HG03575 (cell line): ENCODE data around the gene CTBP1.

Experiments used
- ATAC-seq: cut with Tn5 transposase; IDR thresholded peaks from one replicate; pipeline ENCODE4 v1.9.1; 2021; ENCODE audit not compliant: unreplicated experiment, insufficient number of reproducible peaks, low FRiP score; ENCODE audit errors: extremely low read depth

The CTBP1 gene

DNA sequence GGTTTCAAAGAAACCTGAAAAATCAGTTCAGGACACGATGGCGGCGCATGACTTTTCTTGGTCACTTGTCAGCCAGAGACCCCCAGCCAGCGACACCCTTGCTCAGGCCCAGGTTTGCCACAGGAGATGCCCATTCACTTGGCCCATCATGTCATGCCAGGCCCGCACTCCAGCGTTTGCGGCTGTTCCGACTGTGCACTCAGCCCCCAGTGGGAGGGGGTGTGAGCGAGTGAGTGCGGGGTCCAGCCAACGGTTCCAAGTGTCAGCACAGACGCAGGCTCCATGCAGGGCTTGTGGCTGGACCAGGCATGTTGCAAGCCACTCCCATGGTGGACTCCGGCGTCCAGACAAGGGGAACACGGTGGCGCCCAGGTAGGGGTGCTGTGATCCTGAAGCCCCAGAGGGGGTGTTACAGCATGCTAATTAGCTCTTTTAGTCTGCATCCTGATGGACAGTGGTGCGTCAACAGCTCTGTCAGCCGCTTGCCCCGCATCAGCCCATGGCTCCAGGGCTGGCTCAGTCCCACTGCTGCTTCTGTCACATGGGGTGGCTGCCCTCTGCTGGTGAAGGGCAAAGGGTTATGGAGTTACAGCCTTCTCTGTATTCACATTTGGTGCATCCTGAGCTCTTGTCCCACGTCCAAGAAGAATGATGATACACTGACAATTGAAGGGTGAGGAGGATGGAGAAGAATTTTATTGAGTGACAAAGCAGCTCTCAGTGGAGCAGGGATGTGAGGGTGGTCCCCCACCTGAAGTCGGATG, 37.0 kb upstream of the CTBP1 start:
- no peak for ATAC-seq

DNA sequence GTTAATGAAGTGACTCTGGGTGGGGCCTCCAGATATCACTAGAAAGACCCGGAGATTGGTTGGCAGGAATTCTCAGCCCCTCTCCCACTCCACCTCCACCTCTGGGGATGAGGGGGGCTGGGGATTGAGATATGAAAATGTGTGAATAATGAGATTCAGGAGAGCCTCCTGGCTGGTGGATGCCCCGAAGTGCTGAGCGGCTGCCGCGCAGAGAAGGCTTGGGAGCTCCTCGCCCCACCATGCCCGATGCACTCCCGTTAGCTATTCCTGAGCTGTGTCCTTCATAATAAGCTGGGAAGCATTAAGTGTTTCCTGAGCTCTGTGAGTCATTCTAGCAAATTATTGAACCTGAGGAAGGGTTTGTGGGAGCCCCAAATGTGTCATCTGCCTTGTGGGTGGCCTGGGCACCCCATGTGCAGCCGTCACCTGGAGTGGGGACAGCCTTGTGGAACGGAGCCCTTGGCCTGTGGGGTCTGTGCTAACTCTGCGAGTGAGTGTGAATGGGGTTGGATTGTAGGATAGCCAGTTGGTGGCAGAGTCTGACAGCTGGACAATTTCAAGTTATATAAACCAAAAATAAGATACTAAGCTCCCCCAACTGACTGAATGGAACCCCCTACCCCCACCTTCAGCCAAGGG, 36.3 kb upstream of the CTBP1 start:
- ATAC-seq, result no peak

DNA sequence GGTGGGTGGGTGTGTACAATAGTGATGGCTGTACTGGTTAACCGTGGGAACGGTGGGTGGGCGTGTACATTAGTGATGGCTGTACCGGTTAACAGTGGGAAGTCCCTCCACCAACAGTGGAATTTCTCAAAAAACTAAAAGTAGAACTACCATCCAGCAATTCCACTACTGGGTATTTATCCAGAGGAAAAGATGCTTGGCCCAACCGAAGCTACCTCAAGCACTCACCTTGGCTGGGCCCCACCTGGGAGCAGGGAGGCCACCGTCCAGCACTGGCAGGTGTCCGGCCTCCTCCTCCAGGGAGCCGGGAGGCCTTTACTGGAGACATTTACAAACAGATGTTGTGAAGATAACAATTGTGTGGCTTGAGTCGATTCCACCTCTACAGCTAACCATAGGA, 34.8 kb upstream of the CTBP1 start:
- no peak for ATAC-seq

DNA sequence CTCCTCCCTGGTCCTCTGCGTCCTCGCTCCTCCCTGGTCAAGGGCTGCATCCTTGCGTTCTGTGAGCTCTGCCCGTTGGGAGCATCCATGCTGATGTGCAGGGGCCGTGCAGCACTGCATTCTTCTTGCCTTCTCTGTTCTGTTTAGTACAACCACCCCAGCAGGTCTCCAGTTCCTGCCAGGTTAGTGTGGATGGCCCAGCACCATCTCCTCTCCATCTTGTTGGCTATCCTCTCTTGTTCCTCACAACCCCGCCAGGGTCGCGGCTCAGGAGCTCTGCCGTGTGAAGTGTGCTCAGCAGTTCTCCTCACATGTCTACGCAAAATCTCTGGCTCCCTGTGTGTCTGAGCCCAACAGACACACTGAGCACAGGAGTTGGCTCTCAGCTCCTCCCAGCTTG, 30.3 kb upstream of the CTBP1 start:
- ATAC-seq, result no peak

DNA sequence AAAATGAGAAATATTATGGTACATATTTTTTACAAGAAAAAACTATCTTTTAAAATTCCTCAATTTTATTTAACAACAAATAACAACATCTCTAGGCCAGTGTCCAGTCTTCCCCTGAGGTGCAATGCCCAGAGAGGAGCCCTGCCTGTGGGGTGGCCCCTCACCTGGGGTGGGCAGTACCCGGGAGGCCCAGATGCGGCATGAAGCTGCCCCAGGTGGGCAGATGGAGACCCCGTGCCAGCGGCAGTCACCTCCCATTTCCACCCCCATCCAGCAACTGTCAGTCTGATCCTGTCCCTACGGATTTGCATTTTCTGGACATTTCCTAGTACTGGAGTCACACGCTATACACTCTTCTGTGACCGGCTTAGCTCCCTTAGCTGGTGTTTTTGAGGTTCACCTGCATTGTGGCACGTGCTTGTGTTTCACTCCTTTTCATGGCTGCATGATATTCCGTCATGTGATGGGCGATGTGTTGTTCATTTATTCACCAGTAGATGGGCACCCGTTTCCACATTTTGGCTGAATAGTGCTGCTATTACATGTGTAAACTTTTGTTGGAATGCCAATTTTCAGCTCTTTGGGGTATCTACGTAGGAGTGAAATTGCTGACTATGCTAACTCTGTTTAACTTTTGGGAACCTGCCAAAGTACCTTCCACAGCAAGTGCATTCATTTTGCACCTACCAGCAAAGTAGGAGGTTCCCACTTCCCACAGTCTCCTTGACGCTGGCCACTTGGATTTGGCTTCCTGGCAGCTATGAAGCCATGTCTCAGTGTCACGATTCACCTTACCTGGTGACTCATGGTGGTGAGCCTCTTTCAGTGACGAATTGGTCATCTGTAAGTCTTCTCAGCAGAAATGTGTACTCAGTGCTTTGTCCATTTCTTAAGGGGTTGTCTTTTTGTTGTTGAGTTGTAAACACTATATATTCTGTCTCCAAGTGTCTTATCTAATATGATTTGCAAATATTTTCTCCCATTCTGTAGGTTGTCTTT, 29.0 kb upstream of the CTBP1 start:
- ATAC-seq, result no peak

DNA sequence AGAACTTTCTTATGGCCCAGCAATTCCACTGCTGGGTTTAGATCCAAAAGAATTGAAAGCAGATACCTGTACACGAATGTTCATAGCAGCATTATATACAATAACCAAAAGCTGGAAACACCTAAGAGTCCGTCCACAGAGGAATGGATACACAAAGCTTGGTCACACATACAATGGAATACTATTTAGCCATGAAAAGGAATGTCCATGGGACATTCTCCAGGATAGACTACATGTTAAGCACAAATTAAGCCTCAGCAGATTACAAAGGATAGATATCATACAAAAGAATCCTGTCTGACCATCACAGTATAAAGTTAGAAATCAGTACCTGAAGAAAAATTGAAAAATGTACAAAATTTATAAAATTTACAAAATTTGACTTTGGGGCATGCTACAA, 28.1 kb upstream of the CTBP1 start:
- no peak for ATAC-seq

DNA sequence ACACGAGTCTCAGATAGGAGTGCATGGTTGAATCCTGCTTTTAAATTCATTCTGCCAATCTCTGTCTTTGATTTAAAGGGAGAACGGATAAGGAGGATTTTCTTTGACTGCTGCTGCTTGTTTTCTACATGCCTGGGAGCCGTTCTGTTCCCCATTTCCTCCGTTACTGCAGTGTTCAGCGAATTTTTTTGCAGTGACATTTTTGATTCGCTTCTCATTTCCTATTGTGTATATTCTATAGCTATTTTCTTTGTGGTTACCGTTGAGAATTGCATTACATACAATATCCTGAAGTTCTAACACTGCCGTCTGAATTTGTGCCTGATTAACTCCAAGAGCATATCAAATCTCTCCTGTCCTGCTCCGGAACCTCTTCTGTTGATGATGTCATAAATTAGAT, 25.9 kb upstream of the CTBP1 start:
- no peak for ATAC-seq

DNA sequence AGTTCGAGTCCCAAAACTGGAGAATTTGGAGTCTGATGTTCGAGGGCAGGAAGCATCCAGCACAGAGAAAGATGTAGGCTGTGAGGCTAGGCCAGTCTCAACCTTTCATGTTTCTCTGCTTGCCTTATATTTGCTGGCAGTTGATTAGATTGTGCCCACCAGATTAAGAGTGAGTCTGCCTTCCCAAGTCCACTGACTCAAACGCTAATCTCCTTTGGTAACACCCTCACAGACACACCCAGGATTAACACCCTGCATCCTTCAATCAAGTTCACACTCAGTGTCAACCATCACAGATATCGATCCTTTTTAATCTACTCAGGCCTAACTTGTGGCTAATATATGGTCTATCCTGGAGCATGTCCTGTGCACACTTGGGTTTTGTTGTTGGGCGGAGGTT, 22.8 kb upstream of the CTBP1 start:
- no peak for ATAC-seq

DNA sequence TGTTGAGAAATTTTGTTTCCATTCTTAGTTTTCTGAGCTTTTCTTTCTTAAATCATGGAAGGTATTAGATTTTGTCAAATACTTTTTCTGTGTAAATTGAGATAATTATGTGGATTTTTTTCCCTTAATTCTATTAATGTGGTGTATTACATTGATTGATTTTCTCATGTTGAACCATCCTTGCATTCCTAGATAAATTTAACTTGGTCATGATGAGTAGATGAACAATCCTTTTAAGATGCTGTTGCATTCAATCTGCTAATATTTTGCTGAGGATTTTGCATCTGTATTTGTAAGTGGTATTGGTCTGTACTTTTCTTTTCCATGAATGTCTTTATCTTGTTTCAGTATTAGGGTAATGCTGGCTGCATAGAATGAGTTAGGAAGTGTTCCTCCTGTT, 20.3 kb upstream of the CTBP1 start:
- ATAC-seq, result no peak

DNA sequence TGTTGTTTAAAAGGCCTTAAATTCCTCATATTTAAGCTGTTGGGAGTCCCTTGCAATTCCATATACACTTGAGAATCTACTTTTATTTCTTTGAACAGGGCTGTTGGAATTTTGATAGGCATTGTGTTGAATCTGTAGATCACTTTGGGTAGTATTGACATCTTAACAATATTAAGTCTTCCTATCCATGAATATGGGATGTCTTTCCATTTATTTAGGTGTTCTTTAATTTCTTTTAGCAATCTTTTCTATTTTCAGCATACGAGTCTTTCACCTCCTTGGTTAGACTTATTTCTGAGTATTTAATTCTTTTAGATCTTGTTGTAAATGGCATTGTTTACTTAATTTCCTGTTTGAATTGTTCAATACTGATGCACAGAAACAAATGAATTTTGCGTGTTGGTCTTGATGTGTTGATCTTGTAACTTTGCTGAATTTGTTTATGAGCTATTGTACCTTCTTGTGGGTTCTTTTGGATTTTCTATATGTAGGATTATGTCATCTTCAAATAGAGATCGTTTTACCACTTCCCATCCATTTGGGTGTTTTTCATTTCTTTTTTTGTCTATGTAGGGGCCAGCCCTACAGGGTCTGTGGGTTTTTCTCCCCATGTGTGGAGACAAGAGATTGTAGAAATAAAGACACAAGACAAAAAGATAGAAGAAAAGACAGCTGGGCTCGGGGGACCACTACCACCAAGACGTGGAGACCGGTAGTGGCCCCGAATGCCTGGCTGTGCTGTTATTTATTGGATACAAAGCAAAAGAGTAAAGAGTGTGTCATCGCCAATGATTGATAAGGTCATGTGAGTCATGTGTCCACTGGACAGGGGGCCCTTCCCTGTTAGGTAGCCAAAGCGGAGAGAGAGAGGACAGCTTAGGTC, 18.2 kb upstream of the CTBP1 start:
- ATAC-seq, result no peak

DNA sequence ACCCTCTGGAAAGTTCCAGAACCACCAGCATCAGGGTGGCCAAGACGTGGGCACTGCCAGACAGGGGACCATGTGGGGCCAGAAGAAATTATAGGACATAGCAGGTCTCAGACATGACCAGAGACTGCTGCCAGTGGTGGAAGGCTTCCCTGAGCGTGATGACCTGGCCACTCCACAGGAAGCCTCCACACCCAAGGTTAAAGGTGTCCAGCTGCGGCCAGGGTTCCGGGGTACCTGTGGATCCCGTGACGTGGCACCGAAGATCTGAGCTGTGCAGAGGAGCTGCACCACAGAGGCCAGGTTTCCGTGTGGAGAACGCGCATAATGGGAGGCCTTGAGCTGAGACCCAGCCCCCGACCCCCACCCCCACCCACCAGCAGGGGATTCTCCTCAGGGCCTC, 16.4 kb upstream of the CTBP1 start:
- no peak for ATAC-seq

DNA sequence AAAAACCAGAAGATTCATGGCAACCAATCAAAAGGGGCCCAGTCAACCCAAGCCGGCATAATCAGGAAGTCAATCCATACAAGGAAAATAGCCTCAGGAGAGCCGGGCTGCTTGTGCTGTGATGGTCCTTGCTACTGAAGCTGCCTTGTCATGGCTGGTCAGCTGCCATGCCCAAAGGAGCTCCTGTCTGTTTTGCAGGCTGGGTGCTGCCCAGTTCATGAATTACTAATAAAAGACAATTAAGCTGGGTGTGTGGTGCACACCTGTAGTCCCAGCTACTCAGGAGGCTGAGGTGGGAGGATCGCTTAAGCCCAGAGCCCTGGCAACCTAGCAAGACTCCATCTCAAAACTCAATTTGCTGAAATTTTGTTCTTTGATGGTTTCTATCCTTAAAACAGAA, 16.0 kb upstream of the CTBP1 start:
- ATAC-seq, result no peak

DNA sequence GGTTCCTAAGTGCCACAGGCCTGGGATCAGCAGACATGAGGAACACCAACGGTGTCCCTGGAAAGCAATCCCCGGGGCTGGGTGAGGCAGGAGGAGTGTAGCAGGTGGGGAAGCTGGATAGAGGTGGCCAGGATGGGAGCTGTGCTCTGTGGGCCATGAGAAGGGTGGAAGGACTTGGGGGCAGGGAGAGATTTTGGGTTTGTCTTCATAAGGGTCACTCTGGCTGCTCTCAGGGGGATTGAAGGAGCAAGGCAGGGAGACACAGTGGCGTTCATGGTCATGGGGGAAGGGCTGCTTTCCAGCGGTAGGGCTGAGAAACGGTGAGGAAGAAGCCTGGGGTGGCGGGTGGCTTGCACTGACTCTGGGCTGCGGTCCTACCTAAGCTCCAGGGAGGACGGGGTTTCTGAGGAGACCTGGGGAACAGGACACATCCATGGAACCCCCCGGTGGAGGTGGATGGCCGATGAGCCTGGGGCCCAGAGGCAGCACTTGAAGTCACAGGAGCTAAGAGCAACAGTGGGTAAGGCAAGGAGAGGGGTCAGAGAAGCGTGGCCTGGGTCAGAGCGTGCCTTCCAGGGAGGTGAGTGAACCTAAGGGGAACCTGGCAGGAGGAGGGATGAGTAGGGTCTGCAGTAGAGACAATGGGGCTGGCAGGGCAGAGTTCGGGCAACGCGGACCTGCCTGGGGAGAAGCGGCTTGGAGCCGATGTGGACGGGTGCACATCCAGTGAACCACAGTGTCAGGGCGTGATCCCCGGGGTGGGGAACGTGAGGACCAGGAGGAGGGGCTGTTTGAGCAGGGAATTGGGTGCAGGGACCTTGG, 12.4 kb upstream of the CTBP1 start:
- ATAC-seq, result no peak

DNA sequence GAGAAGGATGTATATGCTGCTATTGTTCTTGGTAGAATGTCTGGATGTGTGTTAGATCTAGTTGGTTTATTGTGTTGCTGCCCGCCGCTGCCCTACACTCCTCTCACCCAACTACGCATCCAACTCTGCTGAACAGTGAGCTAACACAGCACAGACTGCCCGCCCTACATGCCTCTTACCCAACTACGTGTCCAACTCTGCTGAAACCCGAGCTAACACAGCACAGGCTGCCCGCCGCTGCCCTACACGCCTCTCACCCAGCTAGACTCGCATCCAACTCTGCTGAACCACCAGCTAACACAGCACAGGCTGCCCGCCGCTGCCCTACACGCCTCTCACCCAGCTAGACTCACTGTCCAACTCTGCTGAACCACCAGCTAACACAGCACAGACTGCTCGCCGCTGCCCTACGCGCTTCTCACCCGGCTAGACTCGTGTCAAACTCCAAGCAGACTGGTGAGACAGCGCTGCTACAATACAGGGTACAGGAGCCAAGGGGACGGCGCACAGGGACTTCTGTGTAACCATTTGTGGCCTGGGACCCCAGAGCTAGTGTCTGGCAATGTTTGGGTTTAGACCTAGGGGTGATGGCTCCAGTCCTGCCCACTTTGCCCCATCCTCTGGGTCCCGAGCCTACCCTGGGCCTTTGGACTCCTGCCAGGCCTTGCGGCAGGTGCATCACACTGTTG, 11.6 kb upstream of the CTBP1 start:
- no peak for ATAC-seq

DNA sequence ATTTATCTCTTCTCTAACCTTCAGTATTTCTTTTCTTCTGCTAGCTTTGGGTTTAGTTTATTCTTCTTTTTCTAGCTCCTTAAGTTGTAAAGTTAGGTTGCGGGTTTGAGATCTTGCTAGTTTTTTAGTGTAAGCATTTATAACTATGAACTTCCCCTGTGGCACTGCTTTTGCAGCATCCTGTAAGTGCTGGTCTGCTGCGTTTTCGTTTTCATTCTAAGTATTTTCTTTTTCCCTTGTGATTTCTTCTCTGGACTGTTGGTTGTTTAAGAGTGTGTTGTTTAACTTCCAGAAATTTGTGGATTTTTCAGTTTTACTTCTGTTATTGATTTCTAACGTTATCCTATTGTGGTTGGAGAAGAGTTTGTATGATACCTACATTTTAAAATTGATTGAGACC, 11.0 kb upstream of the CTBP1 start:
- ATAC-seq, result no peak

DNA sequence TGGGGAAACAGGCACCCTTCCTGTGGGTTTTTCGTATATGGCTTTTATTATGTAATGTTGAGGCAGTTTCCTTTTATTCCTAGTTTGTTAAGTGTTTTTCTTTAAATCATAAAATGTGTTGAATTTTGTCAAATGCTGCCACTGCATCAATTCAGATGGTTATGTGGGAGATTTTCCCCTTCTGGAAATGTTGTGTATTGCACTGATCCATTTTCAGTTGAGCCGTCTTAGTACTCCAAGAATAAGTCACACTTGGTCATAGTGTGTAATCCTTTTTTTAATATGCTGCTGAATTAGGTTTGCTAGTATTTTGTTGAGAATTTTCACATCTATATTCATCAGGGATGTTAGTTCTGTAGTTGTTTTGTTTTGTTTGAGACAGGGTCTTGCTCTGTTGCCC, 9.5 kb upstream of the CTBP1 start:
- ATAC-seq, result no peak

DNA sequence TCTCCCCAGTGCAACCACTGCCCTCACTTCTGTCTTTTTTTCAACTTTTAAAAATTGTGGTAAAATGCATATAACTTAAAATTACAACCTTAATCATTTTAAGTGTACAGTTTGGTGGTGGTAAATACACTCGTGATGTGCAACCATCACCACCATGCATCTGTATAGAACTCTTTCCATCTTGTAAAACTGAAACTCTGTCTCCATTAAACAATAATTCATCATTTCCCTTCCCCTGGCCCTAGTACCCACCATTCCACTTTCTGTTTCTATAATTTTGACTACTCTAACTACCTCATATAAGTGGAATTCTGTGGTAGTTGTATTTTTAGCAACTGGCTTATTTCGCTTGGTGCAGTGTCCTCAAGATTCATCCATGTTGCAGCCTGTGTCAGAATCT, 6.8 kb upstream of the CTBP1 start:
- ATAC-seq, result no peak

DNA sequence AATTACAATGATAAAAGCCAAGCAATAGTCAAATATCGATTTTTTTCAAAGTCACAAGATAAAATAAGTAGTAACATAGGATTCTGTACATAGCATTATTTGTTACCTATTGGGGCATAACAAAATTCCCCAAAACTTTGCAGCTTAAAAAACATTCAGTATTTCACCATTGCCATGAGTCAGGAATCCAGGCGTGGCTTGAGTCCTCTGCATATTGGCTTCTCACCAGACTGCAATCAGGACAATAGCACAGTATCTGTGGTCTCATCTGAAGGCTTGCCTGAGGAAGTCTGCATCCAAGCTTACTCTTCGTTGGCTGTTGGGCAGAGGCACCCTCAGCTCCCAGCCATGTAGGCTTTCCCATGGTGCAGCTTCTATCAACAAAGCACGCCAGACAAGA, 6.2 kb upstream of the CTBP1 start:
- ATAC-seq, result no peak
